ENCODE data around the gene RIMKLB.

DNA sequence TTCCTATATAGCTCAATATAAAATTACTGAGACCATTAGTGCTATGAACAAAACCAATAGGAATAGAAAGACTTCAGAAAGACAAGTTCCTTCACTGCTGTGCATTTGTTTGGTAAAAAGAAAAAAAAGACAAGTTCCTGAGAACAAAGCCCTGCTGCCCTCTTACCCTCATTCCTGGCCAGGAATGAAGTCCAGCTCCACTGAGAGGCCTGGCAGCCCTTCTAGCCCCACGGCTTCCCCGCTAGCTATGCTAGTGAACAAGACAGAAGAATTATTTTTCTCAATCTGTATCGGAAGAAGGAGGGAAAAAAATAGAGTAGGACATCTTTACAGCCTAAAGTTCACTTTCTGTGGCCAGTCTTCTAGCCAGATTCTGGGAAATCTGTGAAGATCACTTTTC lies 36.8 kb upstream of the RIMKLB start:
- TF ChIP-seq ZNF384 (IDR thresholded peaks at IDR 0.05) (no peak), FOXK2 (IDR thresholded peaks at IDR 0.05) (no peak), ARNT (IDR thresholded peaks at IDR 0.05) (no peak), FOXM1 (IDR thresholded peaks at IDR 0.05; ENCODE audit: borderline replicate concordance) (no peak), ELF4 (IDR thresholded peaks at IDR 0.05) (no peak), SP1 (IDR thresholded peaks at IDR 0.05) (no peak), BHLHE40 (IDR thresholded peaks at IDR 0.05; ENCODE audit: borderline replicate concordance) (no peak), FOXA1 (IDR thresholded peaks at IDR 0.05) (no peak), TARDBP (IDR thresholded peaks at IDR 0.05) (no peak), LEF1 (IDR thresholded peaks at IDR 0.05; ENCODE audit: borderline replicate concordance) (no peak), NFRKB (IDR thresholded peaks at IDR 0.05) (no peak), L3MBTL2 (conservative IDR thresholded peaks at IDR 0.05) (no peak)
- TF ChIP-seq, protein P1, sequence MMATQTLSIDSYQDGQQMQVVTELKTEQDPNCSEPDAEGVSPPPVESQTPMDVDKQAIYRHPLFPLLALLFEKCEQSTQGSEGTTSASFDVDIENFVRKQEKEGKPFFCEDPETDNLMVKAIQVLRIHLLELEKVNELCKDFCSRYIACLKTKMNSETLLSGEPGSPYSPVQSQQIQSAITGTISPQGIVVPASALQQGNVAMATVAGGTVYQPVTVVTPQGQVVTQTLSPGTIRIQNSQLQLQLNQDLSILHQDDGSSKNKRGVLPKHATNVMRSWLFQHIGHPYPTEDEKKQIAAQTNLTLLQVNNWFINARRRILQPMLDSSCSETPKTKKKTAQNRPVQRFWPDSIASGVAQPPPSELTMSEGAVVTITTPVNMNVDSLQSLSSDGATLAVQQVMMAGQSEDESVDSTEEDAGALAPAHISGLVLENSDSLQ (IDR thresholded peaks at IDR 0.05): no peak

All from HEK293T (cell line).